ENCODE measurements around the gene PPP3CA.

The PPP3CA gene

DNA sequence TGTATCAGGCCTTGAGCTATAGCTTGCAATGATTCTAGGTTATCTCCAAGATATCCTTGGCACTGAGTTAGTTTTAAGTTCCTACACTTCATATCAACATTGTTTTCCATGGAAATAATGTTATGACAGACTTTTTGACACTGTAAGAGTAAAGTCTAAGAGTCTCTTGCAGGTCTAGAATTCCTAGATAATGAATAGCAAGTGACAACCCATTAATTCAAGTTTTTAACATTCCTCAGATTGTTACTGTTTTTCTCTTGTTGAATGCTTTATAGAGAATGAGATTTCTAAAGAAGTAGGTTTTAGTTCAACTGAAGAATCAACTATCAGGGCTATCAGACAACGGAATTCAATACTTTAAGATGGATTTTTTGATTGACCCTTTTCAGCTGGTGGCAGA is 276.1 kb downstream of the PPP3CA start:
- DNase-seq, result peak in 1 of 2 donors; percentile 54
- Histone ChIP-seq H3K4ac (ENCODE audit: low read depth, low read length) (no peak overlapping the region), H3K4me1 (ENCODE audit: control insufficient read depth in 1 of 2, insufficient read depth in 2 of 2, low read length in 2 of 2) (no peaks in the 10 kb centered on the region), H3K4me3 (ENCODE audit: low read depth, low read length) (no peak overlapping the region), H2AK5ac (ENCODE audit: low read length) (no peak overlapping the region), H2BK5ac (ENCODE audit: low read depth, low read length, poor library complexity) (no peak overlapping the region), H3K36me3 (ENCODE audit: control insufficient read depth in 1 of 2, insufficient read depth in 2 of 2, low read length in 2 of 2) (no peaks in the 10 kb centered on the region), H3K9ac (ENCODE audit: low read length) (no peak overlapping the region), H3K9me3 (ENCODE audit: insufficient read depth, low read depth, low read length) (no peaks in the 10 kb centered on the region), H3K27ac (ENCODE audit: low read depth, low read length) (no peak overlapping the region), H4K8ac (ENCODE audit: low read depth, low read length) (no peak overlapping the region), H3K14ac (ENCODE audit: low read length) (no peak overlapping the region), H3K79me2 (ENCODE audit: control insufficient read depth, insufficient read depth, low read length, poor library complexity) (no peaks in the 10 kb centered on the region), H2AFZ (ENCODE audit: insufficient read depth, low read length, poor library complexity) (no peak overlapping the region), H3K23ac (ENCODE audit: low read length) (no peak overlapping the region), H3K27me3 (ENCODE audit: insufficient read depth, low read length) (no peaks in the 10 kb centered on the region), H2BK120ac (ENCODE audit: insufficient read depth, low read length, poor library complexity) (no peak overlapping the region), H2BK12ac (ENCODE audit: low read length) (no peak overlapping the region), H4K91ac (ENCODE audit: low read depth, low read length) (no peak overlapping the region), H3K18ac (ENCODE audit: low read length) (no peak overlapping the region), H3K4me2 (ENCODE audit: low read length) (no peak overlapping the region), H3K79me1 (ENCODE audit: low read length) (no peaks in the 10 kb centered on the region), H4K12ac (ENCODE audit: low read depth, low read length) (no peak overlapping the region)
- no CpG with 5 or more reads among the region's 1 CpG for WGBS (ENCODE audit: extremely low coverage, insufficient coverage, insufficient read length)

DNA sequence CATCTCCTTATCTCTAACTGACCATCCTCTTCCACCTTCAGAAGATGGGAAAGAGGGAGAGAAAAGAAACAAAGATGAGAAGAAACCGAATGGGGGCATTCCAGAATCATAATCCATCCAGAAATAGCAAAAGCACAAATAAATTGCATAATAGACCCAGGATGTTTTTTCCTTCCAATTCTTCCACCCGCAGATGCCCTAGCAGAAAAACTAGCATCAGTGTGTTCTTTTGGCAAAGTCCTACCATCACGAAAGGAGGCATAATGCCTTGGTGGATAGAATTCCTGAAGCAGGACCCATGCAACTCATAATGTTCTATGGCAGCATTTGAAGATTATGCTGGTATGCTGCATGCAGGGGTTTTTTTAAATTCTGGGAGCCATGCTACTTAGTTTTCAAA is 279.2 kb downstream of the PPP3CA start:
- no peak overlapping the region for H4K8ac ChIP-seq (ENCODE audit: low read depth, low read length)
- no peaks in the 10 kb centered on the region for H3K9me3 ChIP-seq (ENCODE audit: insufficient read depth, low read depth, low read length)
- H3K79me1 ChIP-seq (ENCODE audit: low read length), result no peaks in the 10 kb centered on the region
- no peak overlapping the region for H3K4me2 ChIP-seq (ENCODE audit: low read length)
- DNase-seq, result peak in 1 of 2 donors; percentile 10
- H3K4ac ChIP-seq (ENCODE audit: low read depth, low read length), result no peak overlapping the region
- no peak overlapping the region for H3K9ac ChIP-seq (ENCODE audit: low read length)
- H3K23ac ChIP-seq (ENCODE audit: low read length), result no peak overlapping the region
- H3K4me3 ChIP-seq (ENCODE audit: low read depth, low read length), result no peak overlapping the region
- no peaks in the 10 kb centered on the region for H3K4me1 ChIP-seq (ENCODE audit: control insufficient read depth in 1 of 2, insufficient read depth in 2 of 2, low read length in 2 of 2)
- no peaks in the 10 kb centered on the region for H3K27me3 ChIP-seq (ENCODE audit: insufficient read depth, low read length)
- no peak overlapping the region for H2BK120ac ChIP-seq (ENCODE audit: insufficient read depth, low read length, poor library complexity)
- H3K27ac ChIP-seq (ENCODE audit: low read depth, low read length), result no peak overlapping the region
- no peaks in the 10 kb centered on the region for H3K79me2 ChIP-seq (ENCODE audit: control insufficient read depth, insufficient read depth, low read length, poor library complexity)
- no peaks in the 10 kb centered on the region for H3K36me3 ChIP-seq (ENCODE audit: control insufficient read depth in 1 of 2, insufficient read depth in 2 of 2, low read length in 2 of 2)
- no peak overlapping the region for H2BK12ac ChIP-seq (ENCODE audit: low read length)
- no CpG with 5 or more reads among the region's 3 CpGs for WGBS (ENCODE audit: extremely low coverage, insufficient coverage, insufficient read length)
- H2AFZ ChIP-seq (ENCODE audit: insufficient read depth, low read length, poor library complexity), result no peak overlapping the region
- no peak overlapping the region for H4K91ac ChIP-seq (ENCODE audit: low read depth, low read length)
- no peak overlapping the region for H2BK5ac ChIP-seq (ENCODE audit: low read depth, low read length, poor library complexity)
- H2AK5ac ChIP-seq (ENCODE audit: low read length), result no peak overlapping the region
- H4K12ac ChIP-seq (ENCODE audit: low read depth, low read length), result no peak overlapping the region
- no peak overlapping the region for H3K14ac ChIP-seq (ENCODE audit: low read length)
- H3K18ac ChIP-seq (ENCODE audit: low read length), result no peak overlapping the region

DNA sequence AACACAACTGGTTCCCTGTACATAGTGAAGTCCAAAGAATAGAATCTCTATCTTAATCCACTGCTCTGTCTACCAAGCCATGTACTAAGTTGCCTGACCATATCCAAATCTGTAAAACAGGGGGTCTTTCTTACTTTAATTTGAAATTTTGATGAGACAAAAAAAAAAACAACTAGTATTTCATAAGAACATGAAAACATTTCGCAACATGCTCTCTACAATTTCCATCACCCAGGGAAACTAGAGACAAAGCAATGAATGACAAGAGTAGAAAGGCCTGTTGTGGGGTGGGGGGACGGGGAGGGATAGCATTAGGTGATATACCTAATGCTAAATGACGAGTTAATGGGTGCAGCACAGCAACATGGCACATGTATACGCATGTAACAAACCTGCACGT is 279.9 kb downstream of the PPP3CA start:
- WGBS (ENCODE audit: extremely low coverage, insufficient coverage, insufficient read length), result no CpG with 5 or more reads among the region's 5 CpGs
- no peak overlapping the region for H3K4me2 ChIP-seq (ENCODE audit: low read length)

DNA sequence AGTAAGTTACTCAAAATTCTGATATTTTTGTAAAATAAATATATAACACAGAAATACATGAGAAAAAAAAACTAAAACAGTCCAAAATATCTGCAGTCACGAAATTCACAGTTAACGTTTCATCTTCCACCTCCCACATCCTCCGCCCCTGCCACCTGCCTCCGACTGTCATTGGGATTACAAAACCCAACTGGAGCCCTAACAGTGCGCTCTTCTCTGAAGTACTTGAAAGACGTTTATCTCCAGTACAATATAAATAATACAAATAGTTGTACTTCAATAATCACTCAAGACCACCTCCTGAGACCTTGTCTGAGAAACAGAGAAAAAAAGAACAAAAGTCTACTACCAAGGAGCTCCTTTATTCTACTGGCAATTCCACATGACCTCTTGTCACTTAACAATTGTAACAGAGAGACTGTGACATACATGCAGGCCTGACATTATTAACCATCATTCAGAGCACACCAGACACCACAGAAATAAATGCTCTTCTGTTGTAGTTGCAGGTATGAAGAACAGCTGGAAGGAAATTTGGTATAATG is 280.6 kb downstream of the PPP3CA start:
- no CpG with 5 or more reads among the region's 6 CpGs for WGBS (ENCODE audit: extremely low coverage, insufficient coverage, insufficient read length)
- H3K27me3 ChIP-seq (ENCODE audit: insufficient read depth, low read length), result no peaks in the 10 kb centered on the region
- H2BK120ac ChIP-seq (ENCODE audit: insufficient read depth, low read length, poor library complexity), result no peak overlapping the region
- no peak overlapping the region for H3K4ac ChIP-seq (ENCODE audit: low read depth, low read length)
- no peak overlapping the region for H2AK5ac ChIP-seq (ENCODE audit: low read length)
- H2AFZ ChIP-seq (ENCODE audit: insufficient read depth, low read length, poor library complexity), result no peak overlapping the region
- no peak overlapping the region for H2BK5ac ChIP-seq (ENCODE audit: low read depth, low read length, poor library complexity)
- no peak overlapping the region for H3K18ac ChIP-seq (ENCODE audit: low read length)
- no peak for DNase-seq
- no peak overlapping the region for H3K4me2 ChIP-seq (ENCODE audit: low read length)
- H3K23ac ChIP-seq (ENCODE audit: low read length), result no peak overlapping the region
- no peak overlapping the region for H4K12ac ChIP-seq (ENCODE audit: low read depth, low read length)
- H4K91ac ChIP-seq (ENCODE audit: low read depth, low read length), result no peak overlapping the region
- H3K14ac ChIP-seq (ENCODE audit: low read length), result no peak overlapping the region
- H2BK12ac ChIP-seq (ENCODE audit: low read length), result no peak overlapping the region
- H4K8ac ChIP-seq (ENCODE audit: low read depth, low read length), result no peak overlapping the region
- H3K9me3 ChIP-seq (ENCODE audit: insufficient read depth, low read depth, low read length), result no peaks in the 10 kb centered on the region
- no peak overlapping the region for H3K27ac ChIP-seq (ENCODE audit: low read depth, low read length)
- no peaks in the 10 kb centered on the region for H3K36me3 ChIP-seq (ENCODE audit: control insufficient read depth in 1 of 2, insufficient read depth in 2 of 2, low read length in 2 of 2)
- H3K4me1 ChIP-seq (ENCODE audit: control insufficient read depth in 1 of 2, insufficient read depth in 2 of 2, low read length in 2 of 2), result no peaks in the 10 kb centered on the region
- H3K79me1 ChIP-seq (ENCODE audit: low read length), result no peaks in the 10 kb centered on the region
- no peak overlapping the region for H3K9ac ChIP-seq (ENCODE audit: low read length)
- H3K79me2 ChIP-seq (ENCODE audit: control insufficient read depth, insufficient read depth, low read length, poor library complexity), result no peaks in the 10 kb centered on the region
- H3K4me3 ChIP-seq (ENCODE audit: low read depth, low read length), result no peak overlapping the region

More for the DNA sequence above, 279.9 kb downstream of the PPP3CA start:
- H3K9ac ChIP-seq (ENCODE audit: low read length), result no peak overlapping the region
- no peak overlapping the region for H4K12ac ChIP-seq (ENCODE audit: low read depth, low read length)
- H3K27ac ChIP-seq (ENCODE audit: low read depth, low read length), result no peak overlapping the region
- no peaks in the 10 kb centered on the region for H3K4me1 ChIP-seq (ENCODE audit: control insufficient read depth in 1 of 2, insufficient read depth in 2 of 2, low read length in 2 of 2)
- no peak overlapping the region for H3K4ac ChIP-seq (ENCODE audit: low read depth, low read length)
- no peaks in the 10 kb centered on the region for H3K79me2 ChIP-seq (ENCODE audit: control insufficient read depth, insufficient read depth, low read length, poor library complexity)
- H3K79me1 ChIP-seq (ENCODE audit: low read length), result no peaks in the 10 kb centered on the region
- H3K4me3 ChIP-seq (ENCODE audit: low read depth, low read length), result no peak overlapping the region
- H3K23ac ChIP-seq (ENCODE audit: low read length), result no peak overlapping the region
- H4K91ac ChIP-seq (ENCODE audit: low read depth, low read length), result no peak overlapping the region
- no peak for DNase-seq
- no peak overlapping the region for H2BK120ac ChIP-seq (ENCODE audit: insufficient read depth, low read length, poor library complexity)
- no peak overlapping the region for H2AK5ac ChIP-seq (ENCODE audit: low read length)
- no peak overlapping the region for H3K14ac ChIP-seq (ENCODE audit: low read length)
- H2BK12ac ChIP-seq (ENCODE audit: low read length), result no peak overlapping the region
- no peak overlapping the region for H4K8ac ChIP-seq (ENCODE audit: low read depth, low read length)
- no peak overlapping the region for H2BK5ac ChIP-seq (ENCODE audit: low read depth, low read length, poor library complexity)
- no peaks in the 10 kb centered on the region for H3K36me3 ChIP-seq (ENCODE audit: control insufficient read depth in 1 of 2, insufficient read depth in 2 of 2, low read length in 2 of 2)
- H3K18ac ChIP-seq (ENCODE audit: low read length), result no peak overlapping the region
- H3K9me3 ChIP-seq (ENCODE audit: insufficient read depth, low read depth, low read length), result no peaks in the 10 kb centered on the region
- H3K27me3 ChIP-seq (ENCODE audit: insufficient read depth, low read length), result no peaks in the 10 kb centered on the region
- H2AFZ ChIP-seq (ENCODE audit: insufficient read depth, low read length, poor library complexity), result no peak overlapping the region
